GM18517 (cell line): Measurements from ENCODE around the gene ZYX.

Experiments used
- ATAC-seq: cut with Tn5 transposase; IDR thresholded peaks from one replicate; pipeline ENCODE4 v1.9.1; 2021; ENCODE audit warnings: mild to moderate bottlenecking, moderate library complexity; ENCODE audit not compliant: unreplicated experiment

The ZYX gene

GRCh38 chr7:143362131-143363015, 18.8 kb upstream of the ZYX start, which contains the start of gene FAM131B:
Gene FAM131B (minus strand): TSS chr7:143362713. CDS start chr7:143362603, 110 bp downstream.
- ATAC-seq = no peak

- no peak for ATAC-seq
These were observed 17.9 kb upstream of the ZYX start for GRCh38 chr7:143363016-143363937.

GRCh38 chr7:143367972-143368371, 13.2 kb upstream of the ZYX start:
- ATAC-seq = no peak

GRCh38 chr7:143368387-143368786, 12.8 kb upstream of the ZYX start:
- ATAC-seq = no peak

GRCh38 chr7:143369678-143370651, 11.2 kb upstream of the ZYX start:
- no peak for ATAC-seq

- ATAC-seq = no peak
These were observed 9.1 kb upstream of the ZYX start for GRCh38 chr7:143372070-143372469.

- ATAC-seq = no peak
These were observed 7.8 kb upstream of the ZYX start for GRCh38 chr7:143373255-143373794.

GRCh38 chr7:143374561-143374960, 6.6 kb upstream of the ZYX start:
- ATAC-seq = no peak

GRCh38 chr7:143375298-143376034, 5.7 kb upstream of the ZYX start:
- ATAC-seq = no peak

GRCh38 chr7:143376396-143376795, 4.7 kb upstream of the ZYX start:
- no peak for ATAC-seq

GRCh38 chr7:143379611-143380259, 1.4 kb upstream of the ZYX start:
- peak; percentile 2 for ATAC-seq

GRCh38 chr7:143380260-143380645, 892 bp upstream of the ZYX start:
- peak; percentile 62 for ATAC-seq

- ATAC-seq = peak; percentile 17
These were observed 431 bp downstream of the ZYX start for GRCh38 chr7:143381427-143382125.

- no peak for ATAC-seq
These were observed 1.1 kb downstream of the ZYX start for GRCh38 chr7:143382126-143382790.

- no peak for ATAC-seq
These were observed 1.9 kb downstream of the ZYX start for GRCh38 chr7:143382791-143383641.

- ATAC-seq = no peak
These were observed 2.5 kb downstream of the ZYX start for GRCh38 chr7:143383642-143383957.

GRCh38 chr7:143384148-143384547, 3.0 kb downstream of the ZYX start:
- no peak for ATAC-seq
